WTC11 (cell line): ENCODE data around the gene SREBF1. TPM values are rescaled to one million over a fixed set of nuclear protein-coding genes. Genes with fewer than 3 reads are reported as not detected.

Experiments
- ATAC-seq: fragments of 200-7000 bp; cut with Tn5 transposase; 2 replicates; pipeline ENCODE4 v1.10.0; 2021; ENCODE audit warnings: mild to moderate bottlenecking, moderate library complexity
- CTCF ChIA-PET: fragments of 300-600 bp; sonication (Branson Sonifier 250); formaldehyde crosslinking; loops from one replicate; lab custom pipeline; 2021; ENCODE audit warnings: antibody characterized with exemption; lab: Charles Lee
- POLR2A ChIA-PET: fragments of 350-600 bp; sonication (Branson Sonifier 250); formaldehyde crosslinking; loops from one replicate; lab custom pipeline; 2021; ENCODE audit warnings: antibody characterized with exemption; lab: Charles Lee
- DNase-seq: peaks from one replicate; pipeline ENCODE4 v3.0.0; 2021; ENCODE audit warnings: low spot score
- H3K27ac Mint-ChIP-seq: 2 replicates; pipeline ENCODE4 v1.8.0; 2021; ENCODE audit warnings: mixed read lengths
- H3K27me3 Mint-ChIP-seq: 2 replicates; pipeline ENCODE4 v1.8.0; 2021; ENCODE audit warnings: low read depth, mild to moderate bottlenecking, moderate library complexity, mixed read lengths
- H3K36me3 Mint-ChIP-seq: 2 replicates; pipeline ENCODE4 v1.8.0; 2021; ENCODE audit warnings: mixed read lengths
- H3K4me1 Mint-ChIP-seq: 2 replicates; pipeline ENCODE4 v1.8.0; 2022; ENCODE audit warnings: mixed read lengths
- H3K4me3 Mint-ChIP-seq: 2 replicates; pipeline ENCODE4 v1.8.0; 2021; ENCODE audit warnings: mild to moderate bottlenecking, moderate library complexity, mixed read lengths
- H3K9me3 Mint-ChIP-seq: 2 replicates; pipeline ENCODE4 v1.8.0; 2021; ENCODE audit warnings: mixed read lengths
- CREB1 ChIP-seq: sonication (generic); formaldehyde crosslinking; IDR thresholded peaks from 2 replicates; pipeline ENCODE4 v1.8.0; 2023; ENCODE audit warnings: mild to moderate bottlenecking, missing genetic modification reagents
- EMX1 ChIP-seq: fragments of 250-450 bp; sonication (Bioruptor Pico); IDR thresholded peaks from 2 replicates; pipeline ENCODE4 v1.8.0; 2021; ENCODE audit warnings: mild to moderate bottlenecking
- FOXJ3 ChIP-seq: sonication (generic); formaldehyde crosslinking; IDR thresholded peaks from 2 replicates; pipeline ENCODE4 v1.9.0; 2021; ENCODE audit warnings: missing genetic modification reagents, mild to moderate bottlenecking, borderline replicate concordance
- GTF2I ChIP-seq: fragments of 250-450 bp; sonication (Bioruptor Pico); conservative IDR thresholded peaks from 2 replicates; pipeline ENCODE4 v1.4.0; 2021; ENCODE audit warnings: mild to moderate bottlenecking
- OVOL2 ChIP-seq: fragments of 250-450 bp; sonication (Bioruptor Pico); IDR thresholded peaks from 2 replicates; pipeline ENCODE4 v1.9.0; 2021; ENCODE audit warnings: mild to moderate bottlenecking, borderline replicate concordance
- TP53 ChIP-seq: sonication (generic); formaldehyde crosslinking; IDR thresholded peaks from 2 replicates; pipeline ENCODE4 v1.8.1; 2023; ENCODE audit warnings: mild to moderate bottlenecking, missing genetic modification reagents
- ZNF121 ChIP-seq: sonication (generic); formaldehyde crosslinking; IDR thresholded peaks from 2 replicates; pipeline ENCODE4 v1.8.0; 2023; ENCODE audit warnings: missing genetic modification reagents
- ZNF138 ChIP-seq: sonication (generic); formaldehyde crosslinking; conservative IDR thresholded peaks from 2 replicates; pipeline ENCODE4 v1.8.1; 2022; ENCODE audit warnings: mild to moderate bottlenecking, moderate library complexity, missing genetic modification reagents
- ZNF423 ChIP-seq: fragments of 250-450 bp; sonication (Bioruptor Pico); IDR thresholded peaks from 2 replicates; pipeline ENCODE4 v2.1.2; 2022; ENCODE audit warnings: mild to moderate bottlenecking, moderate library complexity
- ZNF671 ChIP-seq: fragments of 250-450 bp; sonication (Bioruptor Pico); IDR thresholded peaks from 2 replicates; pipeline ENCODE4 v1.8.0; 2021; ENCODE audit warnings: mild to moderate bottlenecking
- total RNA-seq: library from RNA; stranded (reverse); gene quantifications from 3 replicates; pipeline ENCODE4 v1.2.3, GENCODE V29; 2021
- TF ChIP-seq, protein P1 (sequence below): sonication (generic); formaldehyde crosslinking; IDR thresholded peaks from 2 replicates; pipeline ENCODE4 v1.8.0; 2022; ENCODE audit warnings: mild to moderate bottlenecking, missing genetic modification reagents
- TF ChIP-seq, protein P2 (sequence below): sonication (generic); formaldehyde crosslinking; IDR thresholded peaks from 2 replicates; pipeline ENCODE4 v1.8.1; 2023; ENCODE audit warnings: mild to moderate bottlenecking, missing genetic modification reagents, moderate library complexity
- TF ChIP-seq, protein P3 (sequence below): sonication (generic); formaldehyde crosslinking; IDR thresholded peaks from 2 replicates; pipeline ENCODE4 v1.8.1; 2023; ENCODE audit warnings: mild to moderate bottlenecking, missing genetic modification reagents, borderline replicate concordance
- TF ChIP-seq, protein P4 (sequence below): fragments of 250-450 bp; sonication (Bioruptor Pico); IDR thresholded peaks from 2 replicates; pipeline ENCODE4 v2.1.2; 2022; ENCODE audit warnings: mild to moderate bottlenecking, moderate library complexity

SREBF1 gene
- total RNA-seq, 1 experiment from 2014 or later, result 93.7 TPM

DNA sequence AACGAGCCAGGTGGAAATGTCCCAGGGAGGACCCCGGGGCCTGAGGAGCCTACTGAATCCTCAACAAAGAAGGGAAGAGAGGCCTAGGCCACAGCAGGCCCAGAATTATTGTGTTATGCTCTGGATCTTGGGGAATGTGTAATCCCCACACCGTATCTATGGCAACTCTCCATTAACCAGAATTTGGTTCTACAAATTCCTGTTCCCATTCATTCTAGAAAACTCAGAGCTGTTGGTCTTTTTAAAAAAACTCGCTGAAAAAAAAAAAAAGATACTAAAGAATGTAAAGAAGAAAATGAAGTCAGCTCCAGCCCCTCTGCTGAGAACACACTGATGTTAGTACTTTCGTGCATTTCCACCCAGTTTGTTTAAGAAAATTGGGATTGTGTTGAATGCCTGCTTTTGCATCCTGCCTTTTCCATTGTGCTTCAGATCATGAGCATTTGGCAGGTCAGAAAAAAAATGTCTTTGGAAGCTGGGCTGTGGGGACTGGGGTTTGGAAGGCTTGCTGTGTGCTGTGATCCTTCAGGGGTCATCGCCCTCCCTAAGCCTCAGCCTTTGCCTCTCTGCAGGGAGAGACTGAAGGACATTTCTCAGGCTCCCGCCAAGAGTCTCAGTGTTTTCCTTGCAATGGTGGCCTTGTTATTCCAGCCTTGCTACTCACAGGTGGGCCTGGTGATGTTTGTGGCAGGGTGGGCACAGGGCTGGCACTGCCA lies 69.5 kb downstream of the SREBF1 start:
- Mint-ChIP-seq H3K4me1 (peaks cover 23% of the 10 kb centered on the region), H3K27me3 (no peaks in the 10 kb centered on the region; the same call in none of the 2 replicates), H3K9me3 (no peaks in the 10 kb centered on the region), H3K27ac (no peak overlapping the region), H3K36me3 (no peaks in the 10 kb centered on the region), H3K4me3 (no peak overlapping the region)
- ATAC-seq (no peak), DNase-seq (no peak)
- CTCF ChIA-PET, result interaction anchor here (0.6 to 0.7 kb wide), 2 partner anchors 9 to 53 kb away, joined by 3 read pairs; no protein-coding TSS in a partner anchor
- TF ChIP-seq, protein P1, sequence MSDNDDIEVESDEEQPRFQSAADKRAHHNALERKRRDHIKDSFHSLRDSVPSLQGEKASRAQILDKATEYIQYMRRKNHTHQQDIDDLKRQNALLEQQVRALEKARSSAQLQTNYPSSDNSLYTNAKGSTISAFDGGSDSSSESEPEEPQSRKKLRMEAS, result no peak
- POLR2A ChIA-PET, result no interaction called here

DNA sequence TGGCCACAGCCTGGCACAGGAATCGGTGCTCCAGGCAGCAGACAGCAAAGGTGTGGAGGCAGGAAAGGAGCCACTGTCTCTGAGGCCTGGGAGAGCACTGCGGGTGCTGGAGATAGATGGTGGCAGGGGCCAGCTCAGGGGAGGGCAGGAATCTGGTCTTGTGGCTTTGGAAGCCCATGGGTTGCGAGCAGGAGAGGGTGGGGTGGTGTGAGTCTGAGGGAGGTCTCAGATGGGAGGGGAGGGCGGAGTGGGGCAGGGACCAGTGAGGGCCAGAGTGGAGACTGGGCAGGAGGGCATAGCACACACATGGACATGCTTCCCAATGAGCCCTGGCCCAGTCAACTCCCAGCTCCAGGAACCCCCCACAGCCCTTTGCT lies 70.1 kb downstream of the SREBF1 start:
- H3K27me3 Mint-ChIP-seq, result no peaks in the 10 kb centered on the region; the same call in none of the 2 replicates
- ChIA-PET CTCF (interaction anchor here (0.7 to 1.2 kb wide), 2 partner anchors 8 to 98 kb away, joined by 3 to 4 read pairs; no protein-coding TSS in a partner anchor), POLR2A (interaction anchor here (0.6 kb wide), 1 partner anchor 8 kb away, joined by 3 read pairs; no protein-coding TSS in a partner anchor)
- no peak overlapping the region for H3K27ac Mint-ChIP-seq
- DNase-seq, result no peak
- H3K4me1 Mint-ChIP-seq, result peaks cover 23% of the 10 kb centered on the region
- H3K4me3 Mint-ChIP-seq, result no peak overlapping the region
- no peaks in the 10 kb centered on the region for H3K9me3 Mint-ChIP-seq
- ATAC-seq, result no peak
- TF ChIP-seq OVOL2 (CRISPR knock-in tag), result no peak
- TF ChIP-seq ZNF138 (CRISPR knock-in tag), result no peak
- no peak for TF ChIP-seq FOXJ3 (CRISPR knock-in tag)
- TF ChIP-seq ZNF671 (CRISPR knock-in tag), result no peak
- TF ChIP-seq ZNF423, result no peak
- no peak for TF ChIP-seq TP53
- H3K36me3 Mint-ChIP-seq, result no peaks in the 10 kb centered on the region

DNA sequence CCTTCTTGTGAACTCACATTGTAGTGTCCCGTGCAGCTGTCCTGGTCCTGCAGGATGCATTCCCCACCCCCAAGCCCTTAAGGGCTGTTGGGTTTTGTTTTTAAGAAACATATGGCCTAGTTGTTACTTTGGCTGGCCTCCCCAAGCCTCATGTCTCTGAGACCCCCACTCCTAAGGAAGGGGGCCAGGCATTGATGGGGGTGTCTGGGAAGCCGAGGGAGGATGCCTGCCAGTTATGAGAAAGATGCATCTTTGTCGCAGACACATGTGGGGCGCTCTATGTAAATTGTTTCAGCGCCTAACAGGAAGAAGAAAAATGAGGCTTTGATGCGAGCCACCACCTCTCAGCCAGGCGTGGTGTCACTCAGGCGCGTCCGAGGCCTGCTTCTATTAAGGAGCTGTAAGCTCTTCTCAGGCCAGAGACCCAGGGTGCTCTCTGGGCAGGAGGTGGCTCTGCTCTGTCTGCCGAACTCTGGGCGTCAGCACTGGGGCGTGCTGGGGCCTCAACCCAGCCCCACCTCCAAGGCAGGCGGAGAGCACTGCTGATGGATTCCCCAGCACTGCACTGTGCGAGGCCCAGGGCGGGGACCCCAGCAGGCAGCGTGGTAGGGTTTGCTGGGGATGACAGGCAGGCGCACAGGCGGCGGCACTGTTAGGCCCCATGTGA lies 70.6 kb downstream of the SREBF1 start:
- Mint-ChIP-seq H3K27ac (0 out of 2 replicates have a peak overlapping the region, but pooled peaks have one; percentile 45), H3K4me1 (peaks cover 23% of the 10 kb centered on the region), H3K9me3 (no peaks in the 10 kb centered on the region), H3K27me3 (no peaks in the 10 kb centered on the region; the same call in none of the 2 replicates), H3K36me3 (no peaks in the 10 kb centered on the region), H3K4me3 (no peak overlapping the region)
- ChIA-PET CTCF (interaction anchor here (0.7 to 1.2 kb wide), 3 partner anchors 8 to 97 kb away, joined by 3 to 4 read pairs (median 3); no protein-coding TSS in a partner anchor), POLR2A (interaction anchor here (0.6 kb wide), 1 partner anchor 8 kb away, joined by 3 read pairs; no protein-coding TSS in a partner anchor)
- no peak for ATAC-seq
- no peak for DNase-seq
- TF ChIP-seq, protein P2, sequence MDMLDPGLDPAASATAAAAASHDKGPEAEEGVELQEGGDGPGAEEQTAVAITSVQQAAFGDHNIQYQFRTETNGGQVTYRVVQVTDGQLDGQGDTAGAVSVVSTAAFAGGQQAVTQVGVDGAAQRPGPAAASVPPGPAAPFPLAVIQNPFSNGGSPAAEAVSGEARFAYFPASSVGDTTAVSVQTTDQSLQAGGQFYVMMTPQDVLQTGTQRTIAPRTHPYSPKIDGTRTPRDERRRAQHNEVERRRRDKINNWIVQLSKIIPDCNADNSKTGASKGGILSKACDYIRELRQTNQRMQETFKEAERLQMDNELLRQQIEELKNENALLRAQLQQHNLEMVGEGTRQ (CRISPR knock-in tag), result no peak
- TF ChIP-seq, protein P3, sequence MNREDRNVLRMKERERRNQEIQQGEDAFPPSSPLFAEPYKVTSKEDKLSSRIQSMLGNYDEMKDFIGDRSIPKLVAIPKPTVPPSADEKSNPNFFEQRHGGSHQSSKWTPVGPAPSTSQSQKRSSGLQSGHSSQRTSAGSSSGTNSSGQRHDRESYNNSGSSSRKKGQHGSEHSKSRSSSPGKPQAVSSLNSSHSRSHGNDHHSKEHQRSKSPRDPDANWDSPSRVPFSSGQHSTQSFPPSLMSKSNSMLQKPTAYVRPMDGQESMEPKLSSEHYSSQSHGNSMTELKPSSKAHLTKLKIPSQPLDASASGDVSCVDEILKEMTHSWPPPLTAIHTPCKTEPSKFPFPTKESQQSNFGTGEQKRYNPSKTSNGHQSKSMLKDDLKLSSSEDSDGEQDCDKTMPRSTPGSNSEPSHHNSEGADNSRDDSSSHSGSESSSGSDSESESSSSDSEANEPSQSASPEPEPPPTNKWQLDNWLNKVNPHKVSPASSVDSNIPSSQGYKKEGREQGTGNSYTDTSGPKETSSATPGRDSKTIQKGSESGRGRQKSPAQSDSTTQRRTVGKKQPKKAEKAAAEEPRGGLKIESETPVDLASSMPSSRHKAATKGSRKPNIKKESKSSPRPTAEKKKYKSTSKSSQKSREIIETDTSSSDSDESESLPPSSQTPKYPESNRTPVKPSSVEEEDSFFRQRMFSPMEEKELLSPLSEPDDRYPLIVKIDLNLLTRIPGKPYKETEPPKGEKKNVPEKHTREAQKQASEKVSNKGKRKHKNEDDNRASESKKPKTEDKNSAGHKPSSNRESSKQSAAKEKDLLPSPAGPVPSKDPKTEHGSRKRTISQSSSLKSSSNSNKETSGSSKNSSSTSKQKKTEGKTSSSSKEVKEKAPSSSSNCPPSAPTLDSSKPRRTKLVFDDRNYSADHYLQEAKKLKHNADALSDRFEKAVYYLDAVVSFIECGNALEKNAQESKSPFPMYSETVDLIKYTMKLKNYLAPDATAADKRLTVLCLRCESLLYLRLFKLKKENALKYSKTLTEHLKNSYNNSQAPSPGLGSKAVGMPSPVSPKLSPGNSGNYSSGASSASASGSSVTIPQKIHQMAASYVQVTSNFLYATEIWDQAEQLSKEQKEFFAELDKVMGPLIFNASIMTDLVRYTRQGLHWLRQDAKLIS (CRISPR knock-in tag), result no peak
- TF ChIP-seq ZNF423 (no peak), EMX1 (CRISPR knock-in tag) (no peak), CREB1 (CRISPR knock-in tag) (no peak), GTF2I (CRISPR knock-in tag) (no peak), ZNF121 (CRISPR knock-in tag) (no peak), OVOL2 (CRISPR knock-in tag) (no peak)
- TF ChIP-seq, protein P4, sequence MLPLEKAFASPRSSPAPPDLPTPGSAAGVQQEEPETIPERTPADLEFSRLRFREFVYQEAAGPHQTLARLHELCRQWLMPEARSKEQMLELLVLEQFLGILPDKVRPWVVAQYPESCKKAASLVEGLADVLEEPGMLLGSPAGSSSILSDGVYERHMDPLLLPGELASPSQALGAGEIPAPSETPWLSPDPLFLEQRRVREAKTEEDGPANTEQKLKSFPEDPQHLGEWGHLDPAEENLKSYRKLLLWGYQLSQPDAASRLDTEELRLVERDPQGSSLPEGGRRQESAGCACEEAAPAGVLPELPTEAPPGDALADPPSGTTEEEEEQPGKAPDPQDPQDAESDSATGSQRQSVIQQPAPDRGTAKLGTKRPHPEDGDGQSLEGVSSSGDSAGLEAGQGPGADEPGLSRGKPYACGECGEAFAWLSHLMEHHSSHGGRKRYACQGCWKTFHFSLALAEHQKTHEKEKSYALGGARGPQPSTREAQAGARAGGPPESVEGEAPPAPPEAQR (CRISPR knock-in tag), result no peak
